Measurements from ENCODE around the gene RHOV. TPM values are rescaled to one million over a fixed set of nuclear protein-coding genes. Genes with fewer than 3 reads are reported as not detected.

RHOV gene
- polyA plus RNA-seq, 1 donor (not counting 4 experiments of a cell fraction or from before 2014, with no cell fraction given): 7.1 TPM

GRCh38 chr15:40857601-40858341 is 16.3 kb downstream of the RHOV start:
- Histone ChIP-seq H3K4me1 (ENCODE audit: control insufficient read depth, extremely low read depth, insufficient read depth, low read length) (peaks cover 12% of the 10 kb centered on the region), H2AFZ (ENCODE audit: control insufficient read depth, low read length) (no peak overlapping the region)

DNA sequence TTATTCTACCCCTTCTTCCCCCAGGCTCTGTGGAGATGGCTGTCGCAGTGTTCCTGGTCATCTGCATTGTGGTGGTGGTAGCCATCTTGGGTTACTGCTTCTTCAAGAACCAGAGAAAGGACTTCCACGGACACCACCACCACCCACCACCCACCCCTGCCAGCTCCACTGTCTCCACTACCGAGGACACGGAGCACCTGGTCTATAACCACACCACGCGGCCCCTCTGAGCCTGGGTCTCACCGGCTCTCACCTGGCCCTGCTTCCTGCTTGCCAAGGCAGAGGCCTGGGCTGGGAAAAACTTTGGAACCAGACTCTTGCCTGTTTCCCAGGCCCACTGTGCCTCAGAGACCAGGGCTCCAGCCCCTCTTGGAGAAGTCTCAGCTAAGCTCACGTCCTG is 17.3 kb downstream of the RHOV start:
- no peaks in the 10 kb centered on the region for H3K27me3 ChIP-seq (ENCODE audit: control insufficient read depth, extremely low read depth, insufficient read depth, low read length)
- peaks cover 9% of the 10 kb centered on the region for H3K79me2 ChIP-seq (ENCODE audit: control insufficient read depth, insufficient read depth, low read length)
- H3K4me2 ChIP-seq (ENCODE audit: control insufficient read depth, extremely low read depth, insufficient read depth, low read depth, low read length): no peak overlapping the region
- H2AFZ ChIP-seq (ENCODE audit: control insufficient read depth, low read length): no peak overlapping the region
- H3K9me1 ChIP-seq (ENCODE audit: control insufficient read depth, extremely low read depth, insufficient read depth, low read length): no peaks in the 10 kb centered on the region
- H3K4me1 ChIP-seq (ENCODE audit: control insufficient read depth, extremely low read depth, insufficient read depth, low read length): peaks cover 8% of the 10 kb centered on the region
- TF ChIP-seq CTCF (optimal IDR thresholded peaks at IDR 0.05 in 1 of 3, IDR thresholded peaks at IDR 0.05 in 1 of 3, conservative IDR thresholded peaks at IDR 0.05 in 1 of 3; ENCODE audit: extremely low read depth in 1 of 3, insufficient read depth in 2 of 3, low read length in 3 of 3) (no peak), EZH2 (IDR thresholded peaks at IDR 0.05; ENCODE audit: low read length) (no peak)
- no peak overlapping the region for H3K27ac ChIP-seq (ENCODE audit: control insufficient read depth, insufficient read depth, low read length)
- H3K9ac ChIP-seq (ENCODE audit: control insufficient read depth, extremely low read depth, insufficient read depth, low read length): no peak overlapping the region
- peaks cover 45 to 55% of the 10 kb centered on the region in 2 experiments for H3K36me3 ChIP-seq (ENCODE audit: control insufficient read depth in 2 of 2, extremely low read depth in 1 of 2, insufficient read depth in 2 of 2, low read length in 2 of 2)
- H3K4me3 ChIP-seq (ENCODE audit: control insufficient read depth in 2 of 3, extremely low read depth in 1 of 3, insufficient read depth in 2 of 3, low read depth in 1 of 3, low read length in 3 of 3): no peak overlapping the region
- no peaks in the 10 kb centered on the region for H4K20me1 ChIP-seq (ENCODE audit: control insufficient read depth, extremely low read depth, insufficient read depth, low read length)
- FAIRE-seq: no peak
- dilution Hi-C loops (cut with MboI; ENCODE audit: extremely low pct_ligation_motif_present, low sequenced_read_pairs): no loop called here
- H3K9me3 ChIP-seq (ENCODE audit: control insufficient read depth, low read depth, low read length): no peaks in the 10 kb centered on the region
- DNase-seq (ENCODE audit: low read depth, low spot score): no peak

More at GRCh38 chr15:40857601-40858341, 16.3 kb downstream of the RHOV start:
- TF ChIP-seq EZH2 (IDR thresholded peaks at IDR 0.05; ENCODE audit: low read length): no peak
- peak; percentile 98 to 99 (median 98) for TF ChIP-seq CTCF (optimal IDR thresholded peaks at IDR 0.05 in 1 of 3, IDR thresholded peaks at IDR 0.05 in 1 of 3, conservative IDR thresholded peaks at IDR 0.05 in 1 of 3; ENCODE audit: extremely low read depth in 1 of 3, insufficient read depth in 2 of 3, low read length in 3 of 3)
- H3K27me3 ChIP-seq (ENCODE audit: control insufficient read depth, extremely low read depth, insufficient read depth, low read length): no peaks in the 10 kb centered on the region
- H3K9me1 ChIP-seq (ENCODE audit: control insufficient read depth, extremely low read depth, insufficient read depth, low read length): no peaks in the 10 kb centered on the region
- dilution Hi-C loops (cut with MboI; ENCODE audit: extremely low pct_ligation_motif_present, low sequenced_read_pairs): no loop called here
- no peaks in the 10 kb centered on the region for H4K20me1 ChIP-seq (ENCODE audit: control insufficient read depth, extremely low read depth, insufficient read depth, low read length)
- H3K9me3 ChIP-seq (ENCODE audit: control insufficient read depth, low read depth, low read length): no peaks in the 10 kb centered on the region
- H3K36me3 ChIP-seq (ENCODE audit: control insufficient read depth in 2 of 2, extremely low read depth in 1 of 2, insufficient read depth in 2 of 2, low read length in 2 of 2): peaks cover 40 to 47% of the 10 kb centered on the region in 2 experiments
- H3K9ac ChIP-seq (ENCODE audit: control insufficient read depth, extremely low read depth, insufficient read depth, low read length): no peak overlapping the region
- H3K27ac ChIP-seq (ENCODE audit: control insufficient read depth, insufficient read depth, low read length): peak overlapping the region; percentile 45
- H3K4me3 ChIP-seq (ENCODE audit: control insufficient read depth in 2 of 3, extremely low read depth in 1 of 3, insufficient read depth in 2 of 3, low read depth in 1 of 3, low read length in 3 of 3): no peak overlapping the region
- no peak overlapping the region for H3K4me2 ChIP-seq (ENCODE audit: control insufficient read depth, extremely low read depth, insufficient read depth, low read depth, low read length)
- FAIRE-seq (peak; percentile 90), DNase-seq (ENCODE audit: low read depth, low spot score) (no peak)
- peaks cover 2% of the 10 kb centered on the region for H3K79me2 ChIP-seq (ENCODE audit: control insufficient read depth, insufficient read depth, low read length)

All from keratinocyte (primary cell).